Lung microvascular endothelial cell (primary cell): Measurements from ENCODE around the gene C5orf34. TPM values are rescaled to one million over a fixed set of nuclear protein-coding genes. Genes with fewer than 3 reads are reported as not detected.
"Not testable (repeated sequence)": the region's sequence is repeated elsewhere in the genome, so short reads cannot be mapped to it uniquely, and the experiment has no call there.

Experiments used
- DNase-seq, 2 donors: peaks; one replicate each; pipeline versions ENCODE4 v3.0.0 to v3.0.0-alpha.2; 2010; ENCODE audit warnings: low read depth in 2 of 2
- total RNA-seq: library from RNA; depleted of rRNA; stranded (reverse); fragments of >200 nt; gene quantifications from 2 replicates; pipeline ENCODE4 v1.2.1, GENCODE V29; 2014

Gene C5orf34
- total RNA-seq, 1 donor from 2014 or later = 1.4 TPM

- peak; percentile 48 to 68 for DNase-seq
Observed at GRCh38 chr5:43514471-43514815, 505 bp downstream of the C5orf34 start.

- no peak for DNase-seq
Observed at GRCh38 chr5:43514025-43514424, 923 bp downstream of the C5orf34 start.

- DNase-seq = not testable (repeated sequence)
Observed at GRCh38 chr5:43511062-43511461, 3.9 kb downstream of the C5orf34 start.

GRCh38 chr5:43498581-43498980 lies 16.4 kb downstream of the C5orf34 start:
- no peak for DNase-seq

GRCh38 chr5:43497311-43498104 lies 17.4 kb downstream of the C5orf34 start:
- no peak for DNase-seq

GRCh38 chr5:43491326-43491725 lies 23.6 kb downstream of the C5orf34 start:
- no peak for DNase-seq

- DNase-seq = no peak
Observed at GRCh38 chr5:43486353-43486752, 28.6 kb downstream of the C5orf34 start.

- DNase-seq = peak in 1 of 2 donors; percentile 1
Observed at GRCh38 chr5:43485406-43485805, 29.5 kb downstream of the C5orf34 start.

- DNase-seq = peak; percentile 86 to 90
Observed at GRCh38 chr5:43484106-43484849, 30.7 kb downstream of the C5orf34 start.

- DNase-seq = peak; percentile 95
Observed at GRCh38 chr5:43483298-43484105, 31.4 kb downstream of the C5orf34 start, which contains the start of gene TMEM267. TSS of gene TMEM267 (minus strand) at chr5:43483865. CDS start at chr5:43453969, 29,896 bp downstream.

GRCh38 chr5:43482490-43483297 lies 32.3 kb downstream of the C5orf34 start:
- peak; percentile 11 to 21 for DNase-seq

GRCh38 chr5:43469671-43470391 lies 45.1 kb downstream of the C5orf34 start:
- DNase-seq = no peak

- DNase-seq = no peak
Observed at GRCh38 chr5:43467100-43467499, 47.8 kb downstream of the C5orf34 start.

- not testable (repeated sequence) for DNase-seq
Observed at GRCh38 chr5:43465455-43465854, 49.5 kb downstream of the C5orf34 start.

- no peak for DNase-seq
Observed at GRCh38 chr5:43461066-43461465, 53.9 kb downstream of the C5orf34 start.

GRCh38 chr5:43456556-43456955 lies 58.4 kb downstream of the C5orf34 start:
- DNase-seq = no peak

GRCh38 chr5:43441575-43441974 lies 73.4 kb downstream of the C5orf34 start:
- DNase-seq = not testable (repeated sequence)

GRCh38 chr5:43437062-43437660 lies 77.8 kb downstream of the C5orf34 start:
- no peak for DNase-seq
